HepG2 (cell line): ENCODE results near the gene DZANK1. TPM values are rescaled to one million over a fixed set of nuclear protein-coding genes. Genes with fewer than 3 reads are reported as not detected.

Source experiments
- ATAC-seq: fragments of 200-7000 bp; cut with Tn5 transposase; 3 replicates; pipeline ENCODE4 v1.9.1; 2020; ENCODE audit warnings: mild to moderate bottlenecking, moderate library complexity
- BruUV-seq: library from RNA; stranded (reverse); fragments of 400-500 nt; replicated peaks from 2 replicates; lab custom pipeline; 2021; lab: Mats Ljungman, UMichigan
- CTCF ChIA-PET: fragments of 300-600 bp; formaldehyde crosslinking; extraction: SDS; loops from one replicate; lab custom pipeline; 2021; ENCODE audit warnings: low total read pairs, inconsistent platforms, low intra/inter-chr PET ratio; lab: Yijun Ruan, JAX
- POLR2A ChIA-PET: fragments of 350-600 bp; sonication (Branson Sonifier 250); formaldehyde crosslinking; loops from one replicate; lab custom pipeline; 2020; ENCODE audit warnings: antibody characterized with exemption, inconsistent platforms; lab: Yijun Ruan, JAX
- DNase-seq: peaks from one replicate; pipeline ENCODE4 v3.0.0-alpha.2; 2015; ENCODE audit warnings: low spot score
- FAIRE-seq: peaks from 3 replicates; lab custom pipeline; 2011; peaks lifted over from hg19 to GRCh38; lab: Jason Lieb, UNC
- H2AFZ ChIP-seq: one replicate; pipeline ENCODE4 v1.6.1; 2011; ENCODE audit warnings: low read length, inconsistent platforms
- H3K27ac ChIP-seq: fragments of 300-600 bp; 3 replicates; pipeline ENCODE4 v1.8.0; 2011; ENCODE audit warnings: mixed run types, mild to moderate bottlenecking, mixed read lengths, low read length, inconsistent platforms; ENCODE audit not compliant: insufficient read depth; ENCODE audit errors: extremely low read length
- H3K27me3 ChIP-seq, 2 experiments: fragments of 200-600 bp in 1 of 2; 2 replicates in 1 of 2; 3 replicates in 1 of 2; pipeline versions ENCODE4 v1.6.0 to v1.8.0; 2011; ENCODE audit warnings: low read length in 2 of 2, mild to moderate bottlenecking in 2 of 2, moderate library complexity in 2 of 2, inconsistent platforms in 1 of 2; ENCODE audit not compliant: insufficient read depth in 2 of 2, control insufficient read depth in 1 of 2
- H3K36me3 ChIP-seq, 2 experiments: fragments of 200-600 bp in 1 of 2; replicated peaks in 1 of 2; 2 replicates in 1 of 2; 3 replicates in 1 of 2; pipeline versions ENCODE4 v1.5.1 to v1.8.0; 2011; ENCODE audit warnings: low read length in 2 of 2, inconsistent platforms in 1 of 2; ENCODE audit not compliant: insufficient read depth in 2 of 2, control insufficient read depth in 1 of 2
- H3K4me1 ChIP-seq: 2 replicates; pipeline ENCODE4 v1.5.1; 2012; ENCODE audit warnings: low read length, inconsistent platforms; ENCODE audit not compliant: insufficient read depth
- H3K4me2 ChIP-seq: 2 replicates; pipeline ENCODE4 v1.6.0; 2011; ENCODE audit warnings: low read depth, low read length, inconsistent platforms
- H3K4me3 ChIP-seq, 3 experiments: fragments of 200-600 bp in 1 of 3; sonication (generic), shearing (Covaris generic) in 1 of 3; replicated peaks in 1 of 3; 2 replicates each; pipeline ENCODE4 v1.5.1; 2011 to 2016; ENCODE audit warnings: low read length in 3 of 3, inconsistent platforms in 2 of 3, low read depth in 2 of 3, mild to moderate bottlenecking in 2 of 3, control low read depth in 1 of 3, mixed read lengths in 1 of 3; ENCODE audit not compliant: insufficient read depth in 1 of 3
- H3K79me2 ChIP-seq: one replicate; pipeline ENCODE4 v1.6.1; 2011; ENCODE audit warnings: low read length, inconsistent platforms; ENCODE audit not compliant: insufficient read depth
- H3K9ac ChIP-seq: 2 replicates; pipeline ENCODE4 v1.6.0; 2011; ENCODE audit warnings: mild to moderate bottlenecking, low read depth, low read length, inconsistent platforms; ENCODE audit not compliant: insufficient read depth
- H3K9me3 ChIP-seq: 2 replicates; pipeline ENCODE4 v1.5.1; 2012; ENCODE audit warnings: mild to moderate bottlenecking, low read length
- H4K20me1 ChIP-seq: 2 replicates; pipeline ENCODE4 v1.6.0; 2011; ENCODE audit warnings: inconsistent platforms, mild to moderate bottlenecking, low read length, moderate library complexity; ENCODE audit not compliant: insufficient read depth
- ASH2L ChIP-seq: fragments of 300-600, 200-600 bp; sonication (generic); IDR thresholded peaks from 2 replicates; pipeline ENCODE4 v1.7.0; 2017; ENCODE audit warnings: low read depth, mild to moderate bottlenecking, moderate library complexity, mixed read lengths, low read length; ENCODE audit not compliant: insufficient read length
- CHD4 ChIP-seq: fragments of 200-600 bp; sonication (generic); IDR thresholded peaks from 2 replicates; pipeline ENCODE4 v1.7.0; 2017; ENCODE audit warnings: mild to moderate bottlenecking, low read length, borderline replicate concordance
- FOXA1 ChIP-seq, 2 experiments: fragments of 450-650 bp in 1 of 2; sonication (generic) in 1 of 2; formaldehyde crosslinking in 1 of 2; IDR thresholded peaks; 2 replicates each; pipeline versions ENCODE4 v1.4.0 to v1.6.1; 2016 to 2020; ENCODE audit warnings: missing genetic modification reagents in 1 of 2
- NFATC3 ChIP-seq: sonication (generic); formaldehyde crosslinking; IDR thresholded peaks from 2 replicates; pipeline ENCODE4 v1.5.1; 2020; ENCODE audit warnings: mild to moderate bottlenecking, missing genetic modification reagents
- NR2F2 ChIP-seq: IDR thresholded peaks from 2 replicates; pipeline ENCODE4 v1.6.1; 2012; ENCODE audit warnings: low read depth, inconsistent platforms, borderline replicate concordance
- TRIM24 ChIP-seq: sonication (generic); formaldehyde crosslinking; IDR thresholded peaks from 2 replicates; pipeline ENCODE4 v1.8.0; 2022; ENCODE audit warnings: mild to moderate bottlenecking, missing genetic modification reagents
- TSC22D2 ChIP-seq: sonication (generic); formaldehyde crosslinking; IDR thresholded peaks from 2 replicates; pipeline ENCODE4 v1.5.1; 2020; ENCODE audit warnings: missing genetic modification reagents, mild to moderate bottlenecking, borderline replicate concordance
- ZNF331 ChIP-seq: sonication (generic); formaldehyde crosslinking; IDR thresholded peaks from 2 replicates; pipeline ENCODE4 v1.4.0; 2020; ENCODE audit warnings: missing genetic modification reagents
- ZNF616 ChIP-seq: sonication (generic); formaldehyde crosslinking; IDR thresholded peaks from 2 replicates; pipeline ENCODE4 v1.5.0; 2020; ENCODE audit warnings: low read depth, mild to moderate bottlenecking, missing genetic modification reagents
- ZNF652 ChIP-seq: IDR thresholded peaks from 2 replicates; pipeline ENCODE4 v1.6.1; 2016; ENCODE audit warnings: low read depth, borderline replicate concordance
- WGBS: methylation state at CpG from one replicate; pipeline ENCODE4 v1.1.6; 2017; ENCODE audit warnings: low lambda C conversion rate; 5-methylcytosine and 5-hydroxymethylcytosine counted together
- in situ Hi-C: cut with HindIII; loops from 2 replicates; pipeline ENCODE4 v1.10.0; 2017; ENCODE audit warnings: low pct_unique_long_range_greater_than_20kb; ENCODE audit not compliant: extremely low pct_ligation_motif_present
- intact Hi-C: fragments of 100-400 bp; cut with micrococcal nuclease; formaldehyde crosslinking; loops from one replicate; pipeline ENCODE4 v1.10.0; 2022; ENCODE audit not compliant: unreplicated experiment
- polyA plus RNA-seq, 8 experiments: library from polyadenylated mRNA; depleted of rRNA in 3 of 8; stranded (reverse) in 7 of 8; unstranded in 1 of 8; fragments of >200 nt; fragmentation: Illumina TruSeq in 4 of 8; extraction: Trizol in 4 of 8; gene quantifications; 2 replicates each; pipeline versions ENCODE4 v1.2.1 to v1.2.3, GENCODE V29; 2011 to 2016; ENCODE audit warnings: low read depth in 4 of 8, missing spikeins in 1 of 8, mixed read lengths in 1 of 8; ENCODE audit not compliant: insufficient read depth in 1 of 8
- total RNA-seq, 5 experiments: library from RNA; depleted of rRNA; stranded (reverse); fragments of >200 nt; fragmentation: Illumina TruSeq; extraction: Trizol; gene quantifications; 2 replicates each; pipeline ENCODE4 v1.2.3, GENCODE V29; 2016; ENCODE audit warnings: low read depth in 1 of 5
- TF ChIP-seq, protein P1 (sequence below): sonication (generic); formaldehyde crosslinking; conservative IDR thresholded peaks from 2 replicates; pipeline ENCODE4 v1.4.0; 2020; ENCODE audit warnings: missing genetic modification reagents

DZANK1 gene
- total and polyA plus RNA-seq, 2 of the 13 experiments (the other 11 are each of a cell fraction or from before 2014, with no cell fraction given): 1.6 to 3.2 TPM

DNA sequence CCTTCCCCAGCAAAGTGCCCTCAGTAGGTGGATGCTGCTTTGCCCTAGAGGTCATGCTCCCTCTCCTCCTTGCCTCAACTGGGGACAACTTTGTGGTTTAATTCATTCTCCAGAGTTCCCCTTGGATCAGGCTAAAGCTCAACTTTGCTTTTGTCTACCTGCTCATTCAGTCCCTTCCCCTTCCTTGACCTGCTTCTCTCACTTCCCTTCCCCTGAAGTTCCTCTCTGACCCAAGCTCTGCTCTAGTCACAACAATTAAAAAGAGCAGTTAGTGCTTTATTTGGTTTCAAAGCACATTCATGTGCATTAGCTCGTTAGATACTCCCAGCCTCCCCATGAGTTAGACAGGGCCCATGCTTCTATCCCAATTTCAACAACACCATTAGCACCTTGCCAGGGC lies 71.3 kb downstream of the DZANK1 start (continued):
- TF ChIP-seq, protein P1, sequence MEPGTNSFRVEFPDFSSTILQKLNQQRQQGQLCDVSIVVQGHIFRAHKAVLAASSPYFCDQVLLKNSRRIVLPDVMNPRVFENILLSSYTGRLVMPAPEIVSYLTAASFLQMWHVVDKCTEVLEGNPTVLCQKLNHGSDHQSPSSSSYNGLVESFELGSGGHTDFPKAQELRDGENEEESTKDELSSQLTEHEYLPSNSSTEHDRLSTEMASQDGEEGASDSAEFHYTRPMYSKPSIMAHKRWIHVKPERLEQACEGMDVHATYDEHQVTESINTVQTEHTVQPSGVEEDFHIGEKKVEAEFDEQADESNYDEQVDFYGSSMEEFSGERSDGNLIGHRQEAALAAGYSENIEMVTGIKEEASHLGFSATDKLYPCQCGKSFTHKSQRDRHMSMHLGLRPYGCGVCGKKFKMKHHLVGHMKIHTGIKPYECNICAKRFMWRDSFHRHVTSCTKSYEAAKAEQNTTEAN (CRISPR knock-in tag): no peak
- TF ChIP-seq ASH2L (no peak), CHD4 (no peak)
- TF ChIP-seq, all 625 proteins: peak for 0

DNA sequence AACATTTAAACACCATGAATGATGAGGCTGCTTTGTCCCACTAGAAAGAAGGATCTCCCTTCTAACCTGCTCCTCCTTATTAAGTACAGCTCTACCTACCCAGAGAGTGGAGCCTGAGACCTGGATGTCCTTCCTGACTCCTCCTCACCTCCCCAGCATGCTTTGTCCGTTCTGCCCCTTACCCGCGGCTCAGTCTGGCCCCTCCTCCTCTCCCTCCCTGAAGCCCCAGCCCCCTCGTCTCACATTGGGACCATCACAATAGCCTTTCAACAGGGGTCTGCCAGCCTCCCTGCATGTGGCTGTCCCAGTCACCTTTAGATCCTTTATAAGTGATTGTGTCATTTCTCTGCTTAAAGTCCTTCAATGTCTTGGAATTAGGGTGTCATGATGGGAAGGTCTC lies 72.5 kb downstream of the DZANK1 start:
- Histone ChIP-seq H3K4me3 (no peak overlapping the region), H3K4me2 (no peak overlapping the region), H3K27ac (no peak overlapping the region), H4K20me1 (no peaks in the 10 kb centered on the region), H3K36me3 (no peaks in the 10 kb centered on the region), H3K79me2 (no peaks in the 10 kb centered on the region), H3K9ac (no peak overlapping the region), H3K4me1 (peaks cover 10% of the 10 kb centered on the region), H2AFZ (no peak overlapping the region), H3K27me3 (no peaks in the 10 kb centered on the region), H3K9me3 (no peaks in the 10 kb centered on the region)
- no peak for DNase-seq
- CTCF ChIA-PET: no interaction called here
- no peak for FAIRE-seq
- intact Hi-C loops: no loop called here
- WGBS: 71% methylated on average over 4 of the region's 4 CpGs
- no TSS peak for BruUV-seq
- no peak for ATAC-seq
- TF ChIP-seq ZNF331 (CRISPR knock-in tag) (no peak), TSC22D2 (CRISPR knock-in tag) (no peak), FOXA1 (IDR thresholded peaks at IDR 0.05) (no peak), FOXA1 (CRISPR knock-in tag; IDR thresholded peaks at IDR 0.05) (no peak), NR2F2 (no peak), ZNF616 (CRISPR knock-in tag) (no peak), ZNF652 (CRISPR knock-in tag) (no peak), NFATC3 (no peak), TRIM24 (CRISPR knock-in tag) (no peak)
- POLR2A ChIA-PET: no interaction called here
- in situ Hi-C loops: no loop called here
